Stimulated activated CD4-positive, alpha-beta T cell treated with anti-CD3 and anti-CD28 coated beads, Interleukin-2, amount 100 ng/mL, for 4 hours (primary cell): ENCODE results near the gene PIGC.

ENCODE experiments used
- DNase-seq: peaks from one replicate; pipeline ENCODE4 v3.0.0-alpha.2; 2020; ENCODE audit warnings: low read depth

Gene PIGC

GRCh38 chr1:172398970-172399755, 44.7 kb downstream of the PIGC start:
- peak; percentile 6 for DNase-seq

GRCh38 chr1:172398193-172398592, 45.7 kb downstream of the PIGC start:
- DNase-seq: no peak

GRCh38 chr1:172397633-172398032, 46.2 kb downstream of the PIGC start:
- DNase-seq: no peak

- no peak for DNase-seq
Measured at GRCh38 chr1:172397221-172397620, 46.6 kb downstream of the PIGC start.

GRCh38 chr1:172395576-172395975, 48.3 kb downstream of the PIGC start:
- no peak for DNase-seq

- no peak for DNase-seq
Measured at GRCh38 chr1:172394811-172395210, 49.1 kb downstream of the PIGC start.

GRCh38 chr1:172394141-172394751, 49.6 kb downstream of the PIGC start:
- peak; percentile 61 for DNase-seq

- DNase-seq: no peak
Measured at GRCh38 chr1:172393354-172393753, 50.5 kb downstream of the PIGC start.

- DNase-seq: no peak
Measured at GRCh38 chr1:172391976-172392375, 51.9 kb downstream of the PIGC start.
